LNCAP (cell line): ENCODE data around the gene PCDHB1.

Experiments
- TF ChIP-seq, protein P1 (sequence below): fragments of 450-650 bp; IDR thresholded peaks from 2 replicates; pipeline ENCODE4 v1.5.1; 2017; ENCODE audit warnings: mild to moderate bottlenecking

The PCDHB1 gene, protein sequence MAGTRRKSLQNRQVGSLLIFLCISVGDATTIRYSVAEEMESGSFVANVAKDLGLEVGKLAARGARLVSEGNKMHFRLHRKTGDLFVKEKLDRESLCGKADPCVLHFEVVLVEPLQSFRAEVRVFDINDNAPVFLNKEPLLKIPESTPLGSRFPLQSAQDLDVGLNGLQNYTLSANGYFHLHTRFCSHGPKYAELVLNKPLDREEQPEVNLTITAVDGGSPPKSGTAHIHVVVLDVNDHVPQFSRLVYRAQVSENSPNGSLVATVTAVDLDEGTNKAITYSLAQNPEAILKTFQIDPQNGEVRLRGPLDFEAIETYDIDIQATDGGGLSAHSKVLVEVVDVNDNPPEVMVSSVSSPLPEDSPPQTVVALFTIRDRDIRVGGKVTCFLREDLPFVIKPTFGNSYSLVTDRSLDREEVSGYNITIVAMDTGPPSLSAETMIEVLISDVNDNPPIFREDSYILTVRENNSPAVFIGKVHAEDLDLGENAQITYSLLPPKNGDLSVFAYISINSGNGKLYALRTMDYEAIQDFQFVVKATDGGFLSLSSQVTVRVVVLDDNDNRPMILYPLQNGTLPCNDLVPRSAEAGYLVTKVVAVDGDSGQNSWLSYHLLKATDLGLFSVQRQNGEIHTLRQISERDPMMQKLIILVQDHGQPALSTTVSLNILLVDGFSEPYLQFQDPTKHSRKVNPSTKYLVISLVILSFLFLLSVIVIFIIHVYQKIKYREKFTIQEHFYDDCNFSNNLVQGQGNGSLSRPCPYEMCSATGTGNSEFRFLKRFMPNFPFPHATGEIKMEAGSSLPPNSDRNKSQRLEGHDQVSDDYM

GRCh38 chr5:141050622-141051520, at the start of gene PCDHB1:
Gene PCDHB1 (plus strand): TSS chr5:141051374. CDS start chr5:141051471, 97 bp downstream.
- TF ChIP-seq, protein P1, sequence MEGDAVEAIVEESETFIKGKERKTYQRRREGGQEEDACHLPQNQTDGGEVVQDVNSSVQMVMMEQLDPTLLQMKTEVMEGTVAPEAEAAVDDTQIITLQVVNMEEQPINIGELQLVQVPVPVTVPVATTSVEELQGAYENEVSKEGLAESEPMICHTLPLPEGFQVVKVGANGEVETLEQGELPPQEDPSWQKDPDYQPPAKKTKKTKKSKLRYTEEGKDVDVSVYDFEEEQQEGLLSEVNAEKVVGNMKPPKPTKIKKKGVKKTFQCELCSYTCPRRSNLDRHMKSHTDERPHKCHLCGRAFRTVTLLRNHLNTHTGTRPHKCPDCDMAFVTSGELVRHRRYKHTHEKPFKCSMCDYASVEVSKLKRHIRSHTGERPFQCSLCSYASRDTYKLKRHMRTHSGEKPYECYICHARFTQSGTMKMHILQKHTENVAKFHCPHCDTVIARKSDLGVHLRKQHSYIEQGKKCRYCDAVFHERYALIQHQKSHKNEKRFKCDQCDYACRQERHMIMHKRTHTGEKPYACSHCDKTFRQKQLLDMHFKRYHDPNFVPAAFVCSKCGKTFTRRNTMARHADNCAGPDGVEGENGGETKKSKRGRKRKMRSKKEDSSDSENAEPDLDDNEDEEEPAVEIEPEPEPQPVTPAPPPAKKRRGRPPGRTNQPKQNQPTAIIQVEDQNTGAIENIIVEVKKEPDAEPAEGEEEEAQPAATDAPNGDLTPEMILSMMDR: no peak

DNA sequence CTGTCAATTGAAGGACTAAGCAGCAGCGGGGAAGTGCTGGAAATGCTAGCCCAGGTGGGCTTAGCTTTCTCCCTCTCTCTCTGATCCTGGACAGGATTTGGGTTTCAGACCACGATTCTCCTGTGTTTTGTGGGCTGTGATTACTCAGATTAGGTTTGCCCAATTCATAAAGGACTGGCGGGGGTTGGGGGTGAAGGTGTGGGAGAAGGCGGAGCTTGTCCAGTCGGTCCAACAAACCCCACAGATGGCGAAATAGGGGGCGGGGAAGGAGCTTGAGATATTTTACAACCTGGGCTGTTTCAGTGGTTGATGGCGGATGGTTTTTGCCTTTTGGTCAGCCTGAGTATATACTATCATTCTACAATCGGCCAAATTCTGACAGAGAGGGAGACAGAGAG, 49.7 kb upstream of the PCDHB1 start:
- TF ChIP-seq, protein P1: no peak

- TF ChIP-seq, protein P1: no peak
These were observed 49.1 kb upstream of the PCDHB1 start for GRCh38 chr5:141001844-141002604.

GRCh38 chr5:141002605-141002965, 48.6 kb upstream of the PCDHB1 start:
- TF ChIP-seq, protein P1: no peak

DNA sequence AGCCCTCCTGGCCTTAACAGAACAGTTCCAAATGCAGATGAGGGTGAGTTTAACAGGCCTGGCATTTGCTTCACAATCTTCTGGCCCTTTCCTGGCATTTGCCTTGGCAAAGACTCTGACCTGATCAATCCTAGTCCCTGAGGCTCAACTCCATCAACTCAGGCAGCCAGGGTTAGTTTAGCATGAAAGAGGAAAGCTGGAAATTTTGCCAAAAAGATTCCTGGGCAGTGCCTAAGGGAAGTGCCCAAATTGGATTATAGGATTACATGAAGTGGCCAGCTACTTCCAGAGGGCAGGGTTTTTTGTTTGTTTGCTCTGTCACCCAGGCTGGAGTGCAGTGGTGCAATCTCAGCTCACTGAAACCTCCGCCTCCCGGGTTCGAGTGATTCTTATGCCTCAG, 48.1 kb upstream of the PCDHB1 start:
- TF ChIP-seq, protein P1: no peak

- TF ChIP-seq, protein P1: no peak
These were observed 47.2 kb upstream of the PCDHB1 start for GRCh38 chr5:141003791-141004611.
